ENCODE results near the gene GSN.
A peak's percentile ranks its signal among the peaks of the same experiment; 100 is the strongest.

The GSN gene

DNA sequence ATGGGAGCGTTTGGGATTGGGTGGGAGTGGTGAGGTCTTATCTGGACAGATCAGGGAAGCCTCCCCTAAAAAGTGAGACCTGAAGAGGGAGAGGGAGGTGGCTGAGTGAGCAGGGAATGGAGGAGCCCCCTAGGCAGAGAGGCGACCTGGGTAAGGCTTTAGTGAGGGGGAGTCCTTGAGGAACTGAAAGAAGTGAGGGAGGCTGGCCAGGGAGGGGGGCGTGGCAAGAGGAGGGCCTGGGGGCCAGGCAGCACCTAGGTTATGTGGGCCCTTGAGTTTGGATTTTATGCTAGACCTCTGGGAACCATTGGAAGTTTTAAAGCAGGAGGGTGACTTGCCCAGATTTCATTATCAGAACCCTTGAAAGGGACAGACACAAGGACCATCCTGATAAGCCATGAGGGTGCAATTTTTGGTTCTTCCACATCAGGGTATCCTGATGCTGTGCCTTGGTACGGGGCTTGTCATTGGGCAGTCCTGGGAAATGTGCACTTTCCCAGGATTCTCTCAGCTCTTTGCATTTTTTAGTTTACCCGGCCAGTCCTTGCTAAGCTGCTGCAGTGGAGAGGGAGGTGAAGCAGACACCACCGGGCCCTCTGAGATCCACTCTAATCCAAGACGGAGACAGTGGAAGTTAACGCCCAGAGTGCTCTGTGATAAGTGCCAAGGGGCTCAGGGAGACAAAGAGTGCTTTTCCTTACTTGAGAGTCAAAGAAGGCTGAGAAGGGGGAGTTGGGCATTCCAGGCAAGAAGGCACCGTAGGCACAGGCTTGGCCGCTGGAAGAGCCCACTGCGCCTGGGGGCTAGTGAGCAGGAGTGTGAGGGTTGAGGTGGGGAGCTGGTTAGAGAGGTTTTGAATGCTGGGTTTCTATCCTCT, 16.1 kb downstream of the GSN start:
- TF ChIP-seq, protein P1, sequence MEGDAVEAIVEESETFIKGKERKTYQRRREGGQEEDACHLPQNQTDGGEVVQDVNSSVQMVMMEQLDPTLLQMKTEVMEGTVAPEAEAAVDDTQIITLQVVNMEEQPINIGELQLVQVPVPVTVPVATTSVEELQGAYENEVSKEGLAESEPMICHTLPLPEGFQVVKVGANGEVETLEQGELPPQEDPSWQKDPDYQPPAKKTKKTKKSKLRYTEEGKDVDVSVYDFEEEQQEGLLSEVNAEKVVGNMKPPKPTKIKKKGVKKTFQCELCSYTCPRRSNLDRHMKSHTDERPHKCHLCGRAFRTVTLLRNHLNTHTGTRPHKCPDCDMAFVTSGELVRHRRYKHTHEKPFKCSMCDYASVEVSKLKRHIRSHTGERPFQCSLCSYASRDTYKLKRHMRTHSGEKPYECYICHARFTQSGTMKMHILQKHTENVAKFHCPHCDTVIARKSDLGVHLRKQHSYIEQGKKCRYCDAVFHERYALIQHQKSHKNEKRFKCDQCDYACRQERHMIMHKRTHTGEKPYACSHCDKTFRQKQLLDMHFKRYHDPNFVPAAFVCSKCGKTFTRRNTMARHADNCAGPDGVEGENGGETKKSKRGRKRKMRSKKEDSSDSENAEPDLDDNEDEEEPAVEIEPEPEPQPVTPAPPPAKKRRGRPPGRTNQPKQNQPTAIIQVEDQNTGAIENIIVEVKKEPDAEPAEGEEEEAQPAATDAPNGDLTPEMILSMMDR (IDR thresholded peaks at IDR 0.05; ENCODE audit: insufficient read depth, low read depth, low read length, missing control alignments), result no peak
- no peak overlapping the region for H3K4me3 ChIP-seq (ENCODE audit: low read length)
- DNase-seq (ENCODE audit: low read depth), result no peak

DNA sequence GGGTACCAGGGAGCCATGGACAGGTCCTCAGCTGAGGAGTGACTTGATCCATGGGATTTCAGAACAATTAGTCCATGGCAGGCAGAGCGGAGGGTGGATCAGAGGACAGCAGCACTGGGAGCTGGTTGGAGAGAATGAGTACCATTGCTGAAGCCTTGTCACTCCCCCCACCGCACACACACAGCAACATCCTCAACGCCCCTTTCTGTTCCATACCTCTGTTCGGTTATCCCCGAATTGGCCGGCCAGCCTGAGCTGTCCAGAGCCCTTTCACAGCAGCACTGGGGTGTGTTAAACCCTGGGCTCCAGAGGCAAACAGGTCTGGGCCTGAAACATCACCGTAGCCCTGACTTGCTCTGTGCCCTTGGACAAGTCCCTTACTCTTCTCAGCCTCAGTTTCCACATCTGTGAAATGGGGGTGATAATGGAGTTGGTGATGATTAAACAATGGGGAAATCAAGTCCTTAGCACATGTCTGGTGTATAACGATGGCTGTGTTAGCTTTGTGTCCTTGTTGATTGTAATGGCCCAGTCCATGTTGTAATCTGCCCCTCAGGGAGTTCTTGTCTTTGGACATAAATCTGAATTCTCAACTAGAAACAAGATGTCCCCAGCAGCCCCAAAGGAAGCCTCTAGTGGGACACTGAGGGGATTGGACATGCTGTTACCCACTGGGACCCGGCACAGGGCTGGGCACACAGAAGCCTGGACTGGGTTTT, 16.9 kb downstream of the GSN start:
- TF ChIP-seq, protein P1 (IDR thresholded peaks at IDR 0.05; ENCODE audit: insufficient read depth, low read depth, low read length, missing control alignments), result no peak
- H3K4me3 ChIP-seq (ENCODE audit: low read length), result no peak overlapping the region
- DNase-seq (ENCODE audit: low read depth), result no peak

DNA sequence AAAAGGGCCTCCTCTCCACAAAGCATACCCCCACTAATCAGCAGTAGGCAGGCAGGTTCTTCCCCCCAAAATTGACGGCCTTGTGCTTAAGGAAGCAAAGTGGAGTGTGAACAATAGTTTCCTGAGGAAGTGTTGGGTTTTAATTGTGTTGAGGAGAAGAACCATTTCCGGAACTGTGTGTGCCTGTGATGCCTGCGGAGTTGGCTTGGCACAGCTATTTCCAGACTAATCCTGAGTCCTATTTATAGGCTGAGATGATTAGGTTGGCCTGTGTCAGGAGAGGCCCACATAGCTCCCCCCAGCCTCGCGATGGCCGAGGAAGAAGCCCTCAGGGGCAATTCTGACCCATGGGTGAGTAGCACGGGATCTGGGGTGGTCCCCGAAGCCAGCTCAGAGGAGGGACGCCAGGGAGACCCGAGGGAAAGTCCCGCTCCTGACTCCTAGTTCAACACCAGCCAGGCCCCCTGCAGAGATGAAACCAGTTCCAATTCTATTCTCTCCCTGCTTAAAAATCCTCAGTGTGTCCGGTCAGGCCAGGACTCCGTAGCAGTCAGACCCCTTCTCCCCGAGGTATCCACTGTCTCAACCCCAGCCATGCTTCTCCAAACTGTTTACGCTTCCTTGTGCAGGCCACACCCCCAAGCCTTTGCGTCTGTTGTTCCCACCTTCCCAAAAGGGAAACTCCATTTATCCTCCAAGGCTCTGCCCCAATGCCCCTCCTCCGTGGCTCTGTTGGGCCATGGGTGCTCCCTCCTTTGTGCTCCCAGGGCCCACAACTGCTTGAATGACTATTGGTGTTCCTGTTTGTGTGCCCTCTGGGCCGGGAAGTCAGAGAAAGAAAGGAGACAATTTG, 18.1 kb downstream of the GSN start:
- peak; percentile 70 for DNase-seq (ENCODE audit: low read depth)
- TF ChIP-seq, protein P1 (IDR thresholded peaks at IDR 0.05; ENCODE audit: insufficient read depth, low read depth, low read length, missing control alignments), result no peak
- H3K4me3 ChIP-seq (ENCODE audit: low read length), result no peak overlapping the region

DNA sequence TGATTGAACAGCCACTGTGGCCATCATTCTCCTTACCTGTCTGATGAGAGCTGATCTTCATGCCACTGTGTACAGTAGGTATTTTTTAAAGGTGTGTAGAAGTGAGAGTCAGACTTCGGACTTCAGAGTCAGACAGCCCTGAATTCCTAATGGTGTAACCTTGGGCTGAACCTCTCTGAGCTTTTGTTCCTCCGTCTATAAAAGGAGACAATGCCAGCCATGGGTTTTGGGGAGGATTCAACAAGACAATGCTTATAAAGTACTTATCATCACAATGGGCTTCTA, 18.7 kb downstream of the GSN start:
- no peak for DNase-seq (ENCODE audit: low read depth)
- TF ChIP-seq, protein P1 (IDR thresholded peaks at IDR 0.05; ENCODE audit: insufficient read depth, low read depth, low read length, missing control alignments), result no peak
- no peak overlapping the region for H3K4me3 ChIP-seq (ENCODE audit: low read length)

DNA sequence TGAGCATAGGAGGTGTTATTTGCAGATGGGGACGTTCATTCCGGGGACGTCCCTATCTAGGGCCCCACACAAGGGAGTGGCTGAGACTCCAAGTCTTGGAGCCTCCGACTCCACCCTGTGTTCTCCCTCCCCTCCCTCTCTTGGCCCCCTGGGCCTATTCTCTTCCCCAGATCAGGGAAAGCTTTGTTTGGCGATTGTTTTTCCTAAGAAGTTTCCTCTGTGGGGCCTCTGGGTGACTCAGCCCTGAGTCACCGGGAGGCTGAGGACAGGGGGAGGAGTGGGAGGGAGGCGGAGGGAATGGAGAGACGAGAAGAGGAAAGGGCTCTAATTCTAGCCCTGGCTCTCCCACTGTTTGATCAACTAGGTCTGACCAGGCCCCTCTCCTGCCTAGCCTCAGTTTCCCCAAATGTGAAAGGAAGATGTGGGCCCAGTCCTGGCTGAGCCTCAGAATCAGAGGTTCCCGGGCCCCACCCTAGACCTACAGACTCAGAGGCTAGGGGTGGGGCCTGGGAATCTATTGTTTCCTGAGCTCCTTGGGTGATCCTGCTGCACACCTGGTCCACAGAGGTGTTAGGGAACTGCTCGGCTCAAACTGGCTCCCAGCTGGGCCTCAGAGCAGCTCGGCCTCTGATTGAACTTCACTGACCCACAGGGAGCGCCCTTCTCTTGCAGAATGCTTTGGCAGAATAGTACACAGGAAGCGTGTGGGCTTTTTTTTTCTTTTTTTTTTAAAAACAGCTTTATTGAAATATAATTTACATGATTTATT, 19.2 kb downstream of the GSN start:
- TF ChIP-seq, protein P1 (IDR thresholded peaks at IDR 0.05; ENCODE audit: insufficient read depth, low read depth, low read length, missing control alignments), result no peak
- H3K4me3 ChIP-seq (ENCODE audit: low read length), result no peak overlapping the region
- DNase-seq (ENCODE audit: low read depth), result peak; percentile 95

DNA sequence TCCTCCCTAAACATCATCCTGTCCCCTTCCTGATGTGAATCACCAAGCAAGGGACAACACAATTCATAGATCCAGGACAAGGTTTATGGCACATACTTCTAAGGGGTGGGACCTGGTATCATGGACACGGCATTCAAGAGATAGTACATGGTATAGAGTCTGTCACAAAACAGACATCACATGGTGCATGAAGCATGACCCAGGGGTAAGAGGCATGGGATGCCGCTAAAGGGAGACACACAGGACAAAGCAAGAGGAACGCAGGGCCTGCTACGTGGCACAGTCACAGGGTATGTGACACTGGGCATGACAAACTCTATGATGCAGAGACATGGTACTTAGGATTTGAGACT, 20.7 kb downstream of the GSN start:
- no peak for DNase-seq (ENCODE audit: low read depth)
- no peak overlapping the region for H3K4me3 ChIP-seq (ENCODE audit: low read length)
- TF ChIP-seq, protein P1 (IDR thresholded peaks at IDR 0.05; ENCODE audit: insufficient read depth, low read depth, low read length, missing control alignments), result no peak
